Measurements from ENCODE around the gene KRTAP5-7.

Gene KRTAP5-7

GRCh38 chr11:71554996-71555395 is 27.9 kb downstream of the KRTAP5-7 start:
- TF ChIP-seq REST (IDR thresholded peaks at IDR 0.05; ENCODE audit: low read depth), result no peak

GRCh38 chr11:71555508-71555907 is 28.4 kb downstream of the KRTAP5-7 start:
- TF ChIP-seq ZBTB7A (IDR thresholded peaks at IDR 0.05; ENCODE audit: low read depth) (no peak), NFIC (IDR thresholded peaks at IDR 0.05) (no peak), RAD21 (IDR thresholded peaks at IDR 0.05; ENCODE audit: low read depth) (no peak), YY1 (IDR thresholded peaks at IDR 0.05; ENCODE audit: low read depth) (no peak), MAX (IDR thresholded peaks at IDR 0.05) (no peak), EP300 (IDR thresholded peaks at IDR 0.05; ENCODE audit: borderline replicate concordance) (no peak), CEBPB (IDR thresholded peaks at IDR 0.05) (no peak), TAF1 (IDR thresholded peaks at IDR 0.05; ENCODE audit: low read depth) (no peak), TEAD4 (IDR thresholded peaks at IDR 0.05) (no peak), CREB1 (IDR thresholded peaks at IDR 0.05; ENCODE audit: low read depth) (no peak), EGR1 (IDR thresholded peaks at IDR 0.05) (no peak), FOXM1 (IDR thresholded peaks at IDR 0.05; ENCODE audit: borderline replicate concordance, low read depth) (no peak), TCF12 (IDR thresholded peaks at IDR 0.05; ENCODE audit: low read depth) (no peak), USF1 (IDR thresholded peaks at IDR 0.05) (no peak), REST (IDR thresholded peaks at IDR 0.05; ENCODE audit: low read depth) (no peak)

GRCh38 chr11:71556018-71556417 is 29.0 kb downstream of the KRTAP5-7 start:
- TF ChIP-seq EGR1 (IDR thresholded peaks at IDR 0.05), result no peak
- TF ChIP-seq NFIC (IDR thresholded peaks at IDR 0.05), result no peak
- TF ChIP-seq FOXM1 (IDR thresholded peaks at IDR 0.05; ENCODE audit: borderline replicate concordance, low read depth), result no peak
- TF ChIP-seq USF1 (IDR thresholded peaks at IDR 0.05), result no peak
- no peak for TF ChIP-seq TAF1 (IDR thresholded peaks at IDR 0.05; ENCODE audit: low read depth)
- no peak for TF ChIP-seq CREB1 (IDR thresholded peaks at IDR 0.05; ENCODE audit: low read depth)
- no peak for TF ChIP-seq YY1 (IDR thresholded peaks at IDR 0.05; ENCODE audit: low read depth)
- no peak for TF ChIP-seq CEBPB (IDR thresholded peaks at IDR 0.05)
- TF ChIP-seq REST (IDR thresholded peaks at IDR 0.05; ENCODE audit: low read depth), result no peak
- TF ChIP-seq TCF12 (IDR thresholded peaks at IDR 0.05; ENCODE audit: low read depth), result no peak
- TF ChIP-seq RAD21 (IDR thresholded peaks at IDR 0.05; ENCODE audit: low read depth), result no peak
- TF ChIP-seq TEAD4 (IDR thresholded peaks at IDR 0.05), result no peak
- no peak for TF ChIP-seq MAX (IDR thresholded peaks at IDR 0.05)
- no peak for TF ChIP-seq EP300 (IDR thresholded peaks at IDR 0.05; ENCODE audit: borderline replicate concordance)

GRCh38 chr11:71557257-71557656 is 30.2 kb downstream of the KRTAP5-7 start:
- TF ChIP-seq RAD21 (IDR thresholded peaks at IDR 0.05; ENCODE audit: low read depth), result no peak
- TF ChIP-seq YY1 (IDR thresholded peaks at IDR 0.05; ENCODE audit: low read depth), result no peak
- no peak for TF ChIP-seq CEBPB (IDR thresholded peaks at IDR 0.05)
- TF ChIP-seq USF1 (IDR thresholded peaks at IDR 0.05), result no peak
- no peak for TF ChIP-seq ZBTB7A (IDR thresholded peaks at IDR 0.05; ENCODE audit: low read depth)
- no peak for TF ChIP-seq FOXM1 (IDR thresholded peaks at IDR 0.05; ENCODE audit: borderline replicate concordance, low read depth)
- no peak for TF ChIP-seq REST (IDR thresholded peaks at IDR 0.05; ENCODE audit: low read depth)
- no peak for TF ChIP-seq EGR1 (IDR thresholded peaks at IDR 0.05)
- no peak for TF ChIP-seq TEAD4 (IDR thresholded peaks at IDR 0.05)
- TF ChIP-seq TCF12 (IDR thresholded peaks at IDR 0.05; ENCODE audit: low read depth), result no peak
- TF ChIP-seq EP300 (IDR thresholded peaks at IDR 0.05; ENCODE audit: borderline replicate concordance), result no peak
- TF ChIP-seq TAF1 (IDR thresholded peaks at IDR 0.05; ENCODE audit: low read depth), result no peak
- no peak for TF ChIP-seq MAX (IDR thresholded peaks at IDR 0.05)
- no peak for TF ChIP-seq NFIC (IDR thresholded peaks at IDR 0.05)
- TF ChIP-seq CREB1 (IDR thresholded peaks at IDR 0.05; ENCODE audit: low read depth), result no peak
